Measurements from ENCODE around the gene EPS8. TPM values are rescaled to one million over a fixed set of nuclear protein-coding genes. Genes with fewer than 3 reads are reported as not detected.

Gene EPS8
- total RNA-seq, 4 donors from 2014 or later, result 54.4 to 120 (median 78.7) TPM

- WGBS, result 88% methylated on average over 4 of the region's 4 CpGs
- TF ChIP-seq POLR2A (IDR thresholded peaks at IDR 0.05; ENCODE audit: low read depth), result no peak
- Histone ChIP-seq H3K4me3 (no peak overlapping the region), H3K27me3 (no peaks in the 10 kb centered on the region), H3K4me1 (peaks cover 29 to 38% (median 35%) of the 10 kb centered on the region in 4 donors), H3K9me3 (no peaks in the 10 kb centered on the region), H3K36me3 (peaks cover 0 to 10% (median 2%) of the 10 kb centered on the region in 4 donors), H3K27ac (replicated peaks in 1 of 4) (no peak overlapping the region)
- no peak for DNase-seq (ENCODE audit: extremely low spot score)
- intact Hi-C loops (cut with DNase I), result no loop called here
Observed at GRCh38 chr12:15632708-15633107, 156.5 kb downstream of the EPS8 start.

GRCh38 chr12:15631007-15631715 is 158.0 kb downstream of the EPS8 start:
- 81% methylated on average over 6 of the region's 6 CpGs for WGBS
- intact Hi-C loops (cut with DNase I), result no loop called here
- DNase-seq (ENCODE audit: extremely low spot score), result no peak
- TF ChIP-seq POLR2AphosphoS5 (IDR thresholded peaks at IDR 0.05), result no peak
- no peak for TF ChIP-seq CTCF (IDR thresholded peaks at IDR 0.05)
- no peak for TF ChIP-seq POLR2A (IDR thresholded peaks at IDR 0.05; ENCODE audit: low read depth)
- TF ChIP-seq EP300 (IDR thresholded peaks at IDR 0.05), result no peak
- peak overlapping the region; percentile 76 to 84 (median 80) for H3K27ac ChIP-seq (replicated peaks in 1 of 4)
- H3K27me3 ChIP-seq, result no peaks in the 10 kb centered on the region
- H3K9me3 ChIP-seq, result no peaks in the 10 kb centered on the region
- H3K4me1 ChIP-seq, result peaks cover 33 to 45% (median 39%) of the 10 kb centered on the region in 4 donors
- H3K4me3 ChIP-seq, result no peak overlapping the region
- peaks cover 0 to 10% (median 2%) of the 10 kb centered on the region in 4 donors for H3K36me3 ChIP-seq

GRCh38 chr12:15629761-15630160 is 159.4 kb downstream of the EPS8 start:
- 49% methylated on average over 3 of the region's 3 CpGs for WGBS
- Histone ChIP-seq H3K4me1 (peaks cover 33 to 45% (median 39%) of the 10 kb centered on the region in 4 donors), H3K27me3 (no peaks in the 10 kb centered on the region), H3K27ac (replicated peaks in 1 of 4) (peak overlapping the region; percentile 76 to 84 (median 80)), H3K36me3 (peaks cover 0 to 10% (median 2%) of the 10 kb centered on the region in 4 donors), H3K9me3 (no peaks in the 10 kb centered on the region), H3K4me3 (no peak overlapping the region)
- no peak for TF ChIP-seq EP300 (IDR thresholded peaks at IDR 0.05)
- TF ChIP-seq POLR2AphosphoS5 (IDR thresholded peaks at IDR 0.05), result no peak
- TF ChIP-seq CTCF (IDR thresholded peaks at IDR 0.05), result no peak
- no peak for TF ChIP-seq POLR2A (IDR thresholded peaks at IDR 0.05; ENCODE audit: low read depth)
- intact Hi-C loops (cut with DNase I), result no loop called here
- DNase-seq (ENCODE audit: extremely low spot score), result no peak

GRCh38 chr12:15629108-15629507 is 160.1 kb downstream of the EPS8 start:
- no peak for TF ChIP-seq POLR2A (IDR thresholded peaks at IDR 0.05; ENCODE audit: low read depth)
- peak; percentile 85 for TF ChIP-seq EP300 (IDR thresholded peaks at IDR 0.05)
- no peak for TF ChIP-seq CTCF (IDR thresholded peaks at IDR 0.05)
- TF ChIP-seq POLR2AphosphoS5 (IDR thresholded peaks at IDR 0.05), result peak; percentile 84
- peaks cover 0 to 10% (median 4%) of the 10 kb centered on the region in 4 donors for H3K36me3 ChIP-seq
- H3K4me3 ChIP-seq, result peak overlapping the region in 2 of 4 donors; percentile 6 to 15
- WGBS, result 13% methylated on average over 5 of the region's 5 CpGs
- H3K4me1 ChIP-seq, result peaks cover 33 to 45% (median 39%) of the 10 kb centered on the region in 4 donors
- no peak for DNase-seq (ENCODE audit: extremely low spot score)
- no peaks in the 10 kb centered on the region for H3K27me3 ChIP-seq
- intact Hi-C loops (cut with DNase I), result no loop called here
- no peaks in the 10 kb centered on the region for H3K9me3 ChIP-seq
- peak overlapping the region; percentile 76 to 84 (median 80) for H3K27ac ChIP-seq (replicated peaks in 1 of 4)

GRCh38 chr12:15627995-15628945 is 160.9 kb downstream of the EPS8 start:
- intact Hi-C loops (cut with DNase I), result no loop called here

More at GRCh38 chr12:15627995-15628945, 160.9 kb downstream of the EPS8 start:
- H3K4me1 ChIP-seq, result peaks cover 33 to 45% (median 39%) of the 10 kb centered on the region in 4 donors
- no peaks in the 10 kb centered on the region for H3K9me3 ChIP-seq
- no peak for DNase-seq (ENCODE audit: extremely low spot score)
- peaks cover 0 to 19% (median 8%) of the 10 kb centered on the region in 4 donors for H3K36me3 ChIP-seq
- no peaks in the 10 kb centered on the region for H3K27me3 ChIP-seq
- H3K4me3 ChIP-seq, result peak overlapping the region in 3 of 4 donors; percentile 6 to 15 (median 10)
- peak overlapping the region; percentile 76 to 84 (median 80) for H3K27ac ChIP-seq (replicated peaks in 1 of 4)
- TF ChIP-seq EP300 (IDR thresholded peaks at IDR 0.05), result no peak
- peak in 1 of 2 donors; percentile 29 for TF ChIP-seq POLR2AphosphoS5 (IDR thresholded peaks at IDR 0.05)
- TF ChIP-seq POLR2A (IDR thresholded peaks at IDR 0.05; ENCODE audit: low read depth), result no peak
- WGBS, result 30% methylated on average over 4 of the region's 4 CpGs
